GM19463 (cell line): ENCODE measurements around the gene SLC7A6OS.
A peak's percentile ranks its signal among the peaks of the same experiment; 100 is the strongest.

Source experiments
- ATAC-seq: cut with Tn5 transposase; IDR thresholded peaks from one replicate; pipeline ENCODE4 v1.9.1; 2021; ENCODE audit warnings: mild to moderate bottlenecking, moderate library complexity; ENCODE audit not compliant: unreplicated experiment

Gene SLC7A6OS

GRCh38 chr16:68282064-68282452 lies 28.7 kb downstream of the SLC7A6OS start:
- ATAC-seq: no peak

GRCh38 chr16:68281368-68282063 lies 29.2 kb downstream of the SLC7A6OS start:
- no peak for ATAC-seq

GRCh38 chr16:68279726-68280558 lies 30.8 kb downstream of the SLC7A6OS start:
- ATAC-seq: no peak

- ATAC-seq: no peak
Measured at GRCh38 chr16:68276223-68276622, 34.5 kb downstream of the SLC7A6OS start.

- ATAC-seq: peak; percentile 89
Measured at GRCh38 chr16:68275611-68276191, 35.0 kb downstream of the SLC7A6OS start.

GRCh38 chr16:68274441-68274840 lies 36.3 kb downstream of the SLC7A6OS start:
- no peak for ATAC-seq

GRCh38 chr16:68273896-68274295 lies 36.9 kb downstream of the SLC7A6OS start:
- ATAC-seq: no peak

GRCh38 chr16:68273459-68273858 lies 37.3 kb downstream of the SLC7A6OS start:
- no peak for ATAC-seq

GRCh38 chr16:68272507-68273209 lies 38.1 kb downstream of the SLC7A6OS start:
- ATAC-seq: no peak

- ATAC-seq: no peak
Measured at GRCh38 chr16:68270353-68270752, 40.4 kb downstream of the SLC7A6OS start.

- no peak for ATAC-seq
Measured at GRCh38 chr16:68269793-68270192, 41.0 kb downstream of the SLC7A6OS start.

GRCh38 chr16:68267612-68268405 lies 42.9 kb downstream of the SLC7A6OS start:
- no peak for ATAC-seq

- ATAC-seq: no peak
Measured at GRCh38 chr16:68265078-68265920, 45.4 kb downstream of the SLC7A6OS start.

GRCh38 chr16:68264128-68265077 lies 46.3 kb downstream of the SLC7A6OS start, which contains the start of gene SLC7A6:
Gene SLC7A6, plus strand, starts transcription at chr16:68264526. Its CDS starts 10,201 bp downstream, at chr16:68274727.
- peak; percentile 67 for ATAC-seq

- ATAC-seq: peak; percentile 12
Measured at GRCh38 chr16:68263559-68264127, 47.1 kb downstream of the SLC7A6OS start.

- no peak for ATAC-seq
Measured at GRCh38 chr16:68259007-68259825, 51.5 kb downstream of the SLC7A6OS start.
